ENCODE measurements around the gene DEFB118.

- TF ChIP-seq, protein P1, sequence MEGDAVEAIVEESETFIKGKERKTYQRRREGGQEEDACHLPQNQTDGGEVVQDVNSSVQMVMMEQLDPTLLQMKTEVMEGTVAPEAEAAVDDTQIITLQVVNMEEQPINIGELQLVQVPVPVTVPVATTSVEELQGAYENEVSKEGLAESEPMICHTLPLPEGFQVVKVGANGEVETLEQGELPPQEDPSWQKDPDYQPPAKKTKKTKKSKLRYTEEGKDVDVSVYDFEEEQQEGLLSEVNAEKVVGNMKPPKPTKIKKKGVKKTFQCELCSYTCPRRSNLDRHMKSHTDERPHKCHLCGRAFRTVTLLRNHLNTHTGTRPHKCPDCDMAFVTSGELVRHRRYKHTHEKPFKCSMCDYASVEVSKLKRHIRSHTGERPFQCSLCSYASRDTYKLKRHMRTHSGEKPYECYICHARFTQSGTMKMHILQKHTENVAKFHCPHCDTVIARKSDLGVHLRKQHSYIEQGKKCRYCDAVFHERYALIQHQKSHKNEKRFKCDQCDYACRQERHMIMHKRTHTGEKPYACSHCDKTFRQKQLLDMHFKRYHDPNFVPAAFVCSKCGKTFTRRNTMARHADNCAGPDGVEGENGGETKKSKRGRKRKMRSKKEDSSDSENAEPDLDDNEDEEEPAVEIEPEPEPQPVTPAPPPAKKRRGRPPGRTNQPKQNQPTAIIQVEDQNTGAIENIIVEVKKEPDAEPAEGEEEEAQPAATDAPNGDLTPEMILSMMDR (IDR thresholded peaks at IDR 0.05): no peak
- no peak for TF ChIP-seq POLR2A (IDR thresholded peaks at IDR 0.05)
Observed at GRCh38 chr20:31394900-31395299, 26.5 kb downstream of the DEFB118 start.
